WTC11 (cell line): ENCODE results near the gene NTF3.

Experiments
- ATF6 ChIP-seq: sonication (generic); formaldehyde crosslinking; IDR thresholded peaks from 2 replicates; pipeline ENCODE4 v1.8.1; 2023; ENCODE audit warnings: mild to moderate bottlenecking, missing genetic modification reagents
- CTCF ChIP-seq: fragments of 200-600 bp; IDR thresholded peaks from 2 replicates; pipeline ENCODE4 v1.8.0; 2022; ENCODE audit warnings: antibody characterized with exemption
- E2F4 ChIP-seq: sonication (generic); formaldehyde crosslinking; IDR thresholded peaks from 2 replicates; pipeline ENCODE4 v1.8.1; 2022; ENCODE audit warnings: low read depth, mild to moderate bottlenecking, moderate library complexity, missing genetic modification reagents, borderline replicate concordance
- IRF2 ChIP-seq: sonication (generic); formaldehyde crosslinking; IDR thresholded peaks from 2 replicates; pipeline ENCODE4 v1.8.0; 2022; ENCODE audit warnings: low read depth, missing genetic modification reagents, borderline replicate concordance
- JUN ChIP-seq: sonication (generic); formaldehyde crosslinking; IDR thresholded peaks from 2 replicates; pipeline ENCODE4 v1.8.0; 2023; ENCODE audit warnings: mild to moderate bottlenecking, missing genetic modification reagents
- NFE2L1 ChIP-seq: sonication (generic); formaldehyde crosslinking; IDR thresholded peaks from 2 replicates; pipeline ENCODE4 v1.8.1; 2023; ENCODE audit warnings: missing genetic modification reagents
- ZNF138 ChIP-seq: sonication (generic); formaldehyde crosslinking; conservative IDR thresholded peaks from 2 replicates; pipeline ENCODE4 v1.8.1; 2022; ENCODE audit warnings: mild to moderate bottlenecking, moderate library complexity, missing genetic modification reagents
- TF ChIP-seq, protein P1 (sequence below): sonication (generic); formaldehyde crosslinking; conservative IDR thresholded peaks from 2 replicates; pipeline ENCODE4 v1.8.1; 2022; ENCODE audit warnings: mild to moderate bottlenecking, missing genetic modification reagents
- TF ChIP-seq, protein P2 (sequence below): sonication (generic); formaldehyde crosslinking; IDR thresholded peaks from 2 replicates; pipeline ENCODE4 v1.8.0; 2022; ENCODE audit warnings: mild to moderate bottlenecking, missing genetic modification reagents
- TF ChIP-seq, protein P3 (sequence below): sonication (generic); formaldehyde crosslinking; IDR thresholded peaks from 2 replicates; pipeline ENCODE4 v1.8.1; 2022; ENCODE audit warnings: missing genetic modification reagents, borderline replicate concordance
- TF ChIP-seq, protein P4 (sequence below): sonication (generic); formaldehyde crosslinking; IDR thresholded peaks from 2 replicates; pipeline ENCODE4 v1.8.0; 2022; ENCODE audit warnings: mild to moderate bottlenecking, missing genetic modification reagents

DNA sequence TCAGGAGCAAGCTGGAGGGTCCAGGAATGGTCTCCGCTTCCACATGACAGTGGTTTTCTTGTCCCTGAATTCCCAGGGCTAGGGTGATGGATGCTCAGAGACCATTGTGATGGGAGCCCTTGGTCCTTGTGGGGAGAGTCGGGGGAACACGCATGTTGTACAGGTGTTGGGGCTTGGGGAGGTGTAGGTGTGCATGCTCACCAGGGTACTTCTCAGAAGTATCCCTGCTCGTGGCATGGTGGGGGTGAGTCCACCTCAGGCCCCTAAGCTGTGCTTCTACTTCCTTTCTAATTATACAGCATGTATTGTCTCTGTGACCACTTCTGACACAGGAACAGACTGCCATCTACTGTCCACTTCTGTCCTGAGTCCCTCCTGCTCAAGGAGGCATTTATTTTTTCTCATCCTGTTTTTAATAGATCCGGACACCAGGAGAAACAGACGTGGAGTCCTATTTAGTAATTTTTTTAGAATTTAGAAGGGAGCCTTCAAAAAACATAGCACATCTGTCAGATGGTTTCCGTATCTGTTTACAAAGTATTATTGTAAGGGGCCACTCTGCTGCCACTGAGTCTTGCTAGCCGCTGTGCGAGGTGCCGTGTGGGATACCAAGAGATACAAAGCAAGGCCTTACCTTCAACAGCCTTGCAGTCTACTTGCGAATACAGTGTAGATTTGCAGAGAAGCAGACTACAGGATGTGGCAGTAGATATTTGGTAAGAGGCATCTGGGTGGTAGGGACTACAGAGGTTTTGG lies 10.5 kb downstream of the NTF3 start:
- TF ChIP-seq ATF6 (CRISPR knock-in tag) (no peak), JUN (no peak), E2F4 (CRISPR knock-in tag) (no peak), CTCF (no peak), ZNF138 (CRISPR knock-in tag) (no peak), NFE2L1 (CRISPR knock-in tag) (no peak), IRF2 (CRISPR knock-in tag) (no peak)
- TF ChIP-seq, protein P1, sequence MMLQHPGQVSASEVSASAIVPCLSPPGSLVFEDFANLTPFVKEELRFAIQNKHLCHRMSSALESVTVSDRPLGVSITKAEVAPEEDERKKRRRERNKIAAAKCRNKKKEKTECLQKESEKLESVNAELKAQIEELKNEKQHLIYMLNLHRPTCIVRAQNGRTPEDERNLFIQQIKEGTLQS, result no peak
- TF ChIP-seq, protein P2, sequence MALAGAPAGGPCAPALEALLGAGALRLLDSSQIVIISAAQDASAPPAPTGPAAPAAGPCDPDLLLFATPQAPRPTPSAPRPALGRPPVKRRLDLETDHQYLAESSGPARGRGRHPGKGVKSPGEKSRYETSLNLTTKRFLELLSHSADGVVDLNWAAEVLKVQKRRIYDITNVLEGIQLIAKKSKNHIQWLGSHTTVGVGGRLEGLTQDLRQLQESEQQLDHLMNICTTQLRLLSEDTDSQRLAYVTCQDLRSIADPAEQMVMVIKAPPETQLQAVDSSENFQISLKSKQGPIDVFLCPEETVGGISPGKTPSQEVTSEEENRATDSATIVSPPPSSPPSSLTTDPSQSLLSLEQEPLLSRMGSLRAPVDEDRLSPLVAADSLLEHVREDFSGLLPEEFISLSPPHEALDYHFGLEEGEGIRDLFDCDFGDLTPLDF (CRISPR knock-in tag), result no peak
- TF ChIP-seq, protein P3, sequence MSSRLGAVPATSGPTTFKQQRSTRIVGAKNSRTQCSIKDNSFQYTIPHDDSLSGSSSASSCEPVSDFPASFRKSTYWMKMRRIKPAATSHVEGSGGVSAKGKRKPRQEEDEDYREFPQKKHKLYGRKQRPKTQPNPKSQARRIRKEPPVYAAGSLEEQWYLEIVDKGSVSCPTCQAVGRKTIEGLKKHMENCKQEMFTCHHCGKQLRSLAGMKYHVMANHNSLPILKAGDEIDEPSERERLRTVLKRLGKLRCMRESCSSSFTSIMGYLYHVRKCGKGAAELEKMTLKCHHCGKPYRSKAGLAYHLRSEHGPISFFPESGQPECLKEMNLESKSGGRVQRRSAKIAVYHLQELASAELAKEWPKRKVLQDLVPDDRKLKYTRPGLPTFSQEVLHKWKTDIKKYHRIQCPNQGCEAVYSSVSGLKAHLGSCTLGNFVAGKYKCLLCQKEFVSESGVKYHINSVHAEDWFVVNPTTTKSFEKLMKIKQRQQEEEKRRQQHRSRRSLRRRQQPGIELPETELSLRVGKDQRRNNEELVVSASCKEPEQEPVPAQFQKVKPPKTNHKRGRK (CRISPR knock-in tag), result no peak
- TF ChIP-seq, protein P4, sequence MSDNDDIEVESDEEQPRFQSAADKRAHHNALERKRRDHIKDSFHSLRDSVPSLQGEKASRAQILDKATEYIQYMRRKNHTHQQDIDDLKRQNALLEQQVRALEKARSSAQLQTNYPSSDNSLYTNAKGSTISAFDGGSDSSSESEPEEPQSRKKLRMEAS (CRISPR knock-in tag), result no peak
